ES-I3 (cell line): Measurements from ENCODE around the gene PDE11A.

Experiments used
- H3K36me3 ChIP-seq: 2 replicates; pipeline ENCODE4 v1.6.1; 2013; ENCODE audit warnings: mild to moderate bottlenecking, low read length, control low read depth, moderate library complexity; ENCODE audit not compliant: insufficient read depth
- H3K4me1 ChIP-seq: 2 replicates; pipeline ENCODE4 v1.6.1; 2013; ENCODE audit warnings: mild to moderate bottlenecking, control low read depth, low read length; ENCODE audit not compliant: insufficient read depth
- H3K9ac ChIP-seq: 2 replicates; pipeline ENCODE4 v1.6.1; 2013; ENCODE audit warnings: low read depth, mild to moderate bottlenecking, low read length, moderate library complexity
- H3K9me3 ChIP-seq: 2 replicates; pipeline ENCODE4 v1.6.1; 2013; ENCODE audit warnings: mild to moderate bottlenecking, low read length, moderate library complexity; ENCODE audit not compliant: control insufficient read depth, insufficient read depth

PDE11A gene

GRCh38 chr2:177883177-177883576 is 189.4 kb downstream of the PDE11A start:
- no peaks in the 10 kb centered on the region for H3K36me3 ChIP-seq
- H3K9me3 ChIP-seq: no peaks in the 10 kb centered on the region
- H3K9ac ChIP-seq: no peak overlapping the region
- no peaks in the 10 kb centered on the region for H3K4me1 ChIP-seq

- H3K9ac ChIP-seq: no peak overlapping the region
- no peaks in the 10 kb centered on the region for H3K9me3 ChIP-seq
- H3K4me1 ChIP-seq: no peaks in the 10 kb centered on the region
- no peaks in the 10 kb centered on the region for H3K36me3 ChIP-seq
Measured at GRCh38 chr2:177882501-177882900, 190.1 kb downstream of the PDE11A start.

GRCh38 chr2:177881921-177882320 is 190.7 kb downstream of the PDE11A start:
- H3K4me1 ChIP-seq: no peaks in the 10 kb centered on the region
- no peaks in the 10 kb centered on the region for H3K36me3 ChIP-seq
- H3K9ac ChIP-seq: no peak overlapping the region
- H3K9me3 ChIP-seq: no peaks in the 10 kb centered on the region

- H3K4me1 ChIP-seq: no peaks in the 10 kb centered on the region
- no peak overlapping the region for H3K9ac ChIP-seq
- no peaks in the 10 kb centered on the region for H3K36me3 ChIP-seq
- no peaks in the 10 kb centered on the region for H3K9me3 ChIP-seq
Measured at GRCh38 chr2:177881008-177881747, 191.4 kb downstream of the PDE11A start.

GRCh38 chr2:177880285-177880684 is 192.3 kb downstream of the PDE11A start:
- H3K9ac ChIP-seq: no peak overlapping the region
- H3K36me3 ChIP-seq: no peaks in the 10 kb centered on the region
- no peaks in the 10 kb centered on the region for H3K4me1 ChIP-seq
- no peaks in the 10 kb centered on the region for H3K9me3 ChIP-seq

- H3K4me1 ChIP-seq: no peaks in the 10 kb centered on the region
- H3K36me3 ChIP-seq: no peaks in the 10 kb centered on the region
- H3K9me3 ChIP-seq: no peaks in the 10 kb centered on the region
- H3K9ac ChIP-seq: no peak overlapping the region
Measured at GRCh38 chr2:177876950-177877349, 195.6 kb downstream of the PDE11A start.

- no peaks in the 10 kb centered on the region for H3K36me3 ChIP-seq
- no peak overlapping the region for H3K9ac ChIP-seq
- H3K9me3 ChIP-seq: no peaks in the 10 kb centered on the region
- no peaks in the 10 kb centered on the region for H3K4me1 ChIP-seq
Measured at GRCh38 chr2:177874686-177875085, 197.9 kb downstream of the PDE11A start.

- no peaks in the 10 kb centered on the region for H3K9me3 ChIP-seq
- H3K9ac ChIP-seq: no peak overlapping the region
- H3K4me1 ChIP-seq: no peaks in the 10 kb centered on the region
- no peaks in the 10 kb centered on the region for H3K36me3 ChIP-seq
Measured at GRCh38 chr2:177873915-177874314, 198.7 kb downstream of the PDE11A start.

GRCh38 chr2:177872286-177872685 is 200.3 kb downstream of the PDE11A start:
- no peaks in the 10 kb centered on the region for H3K36me3 ChIP-seq
- no peaks in the 10 kb centered on the region for H3K4me1 ChIP-seq
- no peaks in the 10 kb centered on the region for H3K9me3 ChIP-seq
- no peak overlapping the region for H3K9ac ChIP-seq

- Histone ChIP-seq H3K9ac (no peak overlapping the region), H3K9me3 (no peaks in the 10 kb centered on the region), H3K36me3 (no peaks in the 10 kb centered on the region), H3K4me1 (no peaks in the 10 kb centered on the region)
Measured at GRCh38 chr2:177869912-177870311, 202.7 kb downstream of the PDE11A start.

- Histone ChIP-seq H3K36me3 (no peaks in the 10 kb centered on the region), H3K4me1 (no peaks in the 10 kb centered on the region), H3K9me3 (no peaks in the 10 kb centered on the region), H3K9ac (no peak overlapping the region)
Measured at GRCh38 chr2:177869209-177869608, 203.4 kb downstream of the PDE11A start.

GRCh38 chr2:177868806-177869205 is 203.8 kb downstream of the PDE11A start:
- no peaks in the 10 kb centered on the region for H3K9me3 ChIP-seq
- H3K9ac ChIP-seq: no peak overlapping the region
- H3K4me1 ChIP-seq: no peaks in the 10 kb centered on the region
- no peaks in the 10 kb centered on the region for H3K36me3 ChIP-seq

GRCh38 chr2:177857538-177857937 is 215.0 kb downstream of the PDE11A start:
- H3K4me1 ChIP-seq: no peaks in the 10 kb centered on the region
- no peak overlapping the region for H3K9ac ChIP-seq
- H3K9me3 ChIP-seq: no peaks in the 10 kb centered on the region
- no peaks in the 10 kb centered on the region for H3K36me3 ChIP-seq

- no peak overlapping the region for H3K9ac ChIP-seq
- H3K4me1 ChIP-seq: no peaks in the 10 kb centered on the region
- H3K9me3 ChIP-seq: no peaks in the 10 kb centered on the region
- no peaks in the 10 kb centered on the region for H3K36me3 ChIP-seq
Measured at GRCh38 chr2:177852389-177852788, 220.2 kb downstream of the PDE11A start.

GRCh38 chr2:177843188-177843587 is 229.4 kb downstream of the PDE11A start:
- no peaks in the 10 kb centered on the region for H3K36me3 ChIP-seq
- H3K9me3 ChIP-seq: 0 out of 2 replicates have a peak, but pooled peaks cover 3% of the 10 kb centered on the region
- H3K4me1 ChIP-seq: no peaks in the 10 kb centered on the region
- H3K9ac ChIP-seq: no peak overlapping the region
